Subcutaneous abdominal adipose tissue (tissue), 5 donors: ENCODE data around the gene ACTR6.
A peak's percentile ranks its signal among the peaks of the same experiment; 100 is the strongest.
"Not testable (repeated sequence)": the region's sequence is repeated elsewhere in the genome, so short reads cannot be mapped to it uniquely, and the experiment has no call there.

Source experiments
- H3K27ac ChIP-seq: one replicate; pipeline ENCODE4 v1.7.0; 2013; ENCODE audit warnings: low read depth, mild to moderate bottlenecking, inconsistent platforms, low read length, moderate library complexity
- H3K27me3 ChIP-seq, 5 donors: one replicate each; pipeline ENCODE4 v1.7.0; 2013; ENCODE audit warnings: low read length in 5 of 5, inconsistent platforms in 1 of 5; ENCODE audit not compliant: control insufficient read depth in 5 of 5, insufficient read depth in 4 of 5
- H3K36me3 ChIP-seq, 5 donors: one replicate each; pipeline ENCODE4 v1.7.0; 2013; ENCODE audit warnings: low read length in 5 of 5; ENCODE audit not compliant: control insufficient read depth in 5 of 5, insufficient read depth in 5 of 5
- H3K4me1 ChIP-seq, 5 donors: one replicate each; pipeline ENCODE4 v1.7.0; 2013; ENCODE audit warnings: low read length in 5 of 5, mild to moderate bottlenecking in 3 of 5, moderate library complexity in 1 of 5; ENCODE audit not compliant: control insufficient read depth in 5 of 5, insufficient read depth in 5 of 5
- H3K4me3 ChIP-seq, 5 donors: one replicate each; pipeline ENCODE4 v1.7.0; 2013; ENCODE audit warnings: low read length in 5 of 5, low read depth in 1 of 5
- H3K9ac ChIP-seq, 5 donors: one replicate each; pipeline ENCODE4 v1.7.0; 2013; ENCODE audit warnings: low read length in 5 of 5, mild to moderate bottlenecking in 4 of 5, moderate library complexity in 3 of 5
- H3K9me3 ChIP-seq, 5 donors: one replicate each; pipeline ENCODE4 v1.7.0; 2013; ENCODE audit warnings: low read length in 5 of 5; ENCODE audit not compliant: control insufficient read depth in 5 of 5
- donor health status: healthy.
- donor health status: healthy.
- donor health status: healthy.
- donor health status: healthy.
- donor health status: healthy.

ACTR6 gene

DNA sequence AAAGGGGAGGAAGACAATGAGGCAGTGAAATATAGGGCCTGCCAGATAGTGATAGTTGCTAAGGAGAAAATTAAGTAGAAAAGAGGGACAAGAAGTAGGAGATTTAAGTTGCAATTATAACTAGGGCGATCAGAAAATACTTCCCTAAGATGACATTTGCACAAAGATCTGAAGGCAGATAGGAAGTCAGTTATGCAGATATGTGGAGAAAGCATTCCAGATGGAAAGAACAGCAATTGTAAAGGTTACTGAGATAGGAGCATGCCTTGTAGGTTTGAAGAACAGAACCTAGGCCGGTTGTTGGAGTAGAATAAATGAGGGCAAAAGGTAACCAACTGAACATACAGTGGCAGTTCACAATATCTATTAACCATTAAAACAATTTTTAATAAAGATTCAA, 21.4 kb upstream of the ACTR6 start:
- no peaks in the 10 kb centered on the region for H3K36me3 ChIP-seq
- no peaks in the 10 kb centered on the region for H3K27me3 ChIP-seq
- no peak overlapping the region for H3K9ac ChIP-seq
- H3K4me3 ChIP-seq: no peak overlapping the region
- no peak overlapping the region for H3K27ac ChIP-seq
- H3K9me3 ChIP-seq: no peaks in the 10 kb centered on the region
- H3K4me1 ChIP-seq: no peaks in the 10 kb centered on the region

DNA sequence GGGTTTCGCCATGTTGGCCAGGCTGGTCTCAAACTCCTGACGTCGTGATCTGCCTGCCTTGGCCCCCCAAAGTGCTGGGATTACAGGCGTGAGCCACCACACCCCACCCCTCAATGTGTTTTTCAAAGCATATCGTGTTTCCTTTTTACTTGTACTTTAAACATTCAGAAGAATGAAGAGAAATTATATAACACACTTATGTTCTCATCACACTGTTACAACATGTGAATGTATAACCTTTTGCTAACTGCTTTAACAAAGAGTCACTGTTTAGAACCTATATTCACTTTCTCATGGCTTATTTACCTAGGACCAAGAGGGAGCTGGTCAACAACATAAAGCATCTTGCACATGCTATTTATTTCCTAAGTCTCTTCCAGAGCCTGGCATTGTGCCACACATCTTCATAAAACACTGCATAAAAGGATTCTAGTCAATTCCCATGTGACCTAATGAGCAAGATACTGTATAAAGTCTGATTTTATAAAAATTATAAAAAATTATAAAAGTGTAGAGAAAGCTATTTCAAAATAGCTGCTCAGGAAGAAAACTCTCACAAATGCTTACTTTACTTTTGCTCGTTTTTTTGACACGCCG, 16.0 kb upstream of the ACTR6 start:
- Histone ChIP-seq H3K36me3 (no peaks in the 10 kb centered on the region), H3K9ac (peak overlapping the region in 1 of 5 donors; percentile 25), H3K27ac (no peak overlapping the region), H3K4me1 (peaks cover 0 to 14% (median 9%) of the 10 kb centered on the region in 5 donors), H3K9me3 (no peaks in the 10 kb centered on the region), H3K4me3 (no peak overlapping the region), H3K27me3 (no peaks in the 10 kb centered on the region)

DNA sequence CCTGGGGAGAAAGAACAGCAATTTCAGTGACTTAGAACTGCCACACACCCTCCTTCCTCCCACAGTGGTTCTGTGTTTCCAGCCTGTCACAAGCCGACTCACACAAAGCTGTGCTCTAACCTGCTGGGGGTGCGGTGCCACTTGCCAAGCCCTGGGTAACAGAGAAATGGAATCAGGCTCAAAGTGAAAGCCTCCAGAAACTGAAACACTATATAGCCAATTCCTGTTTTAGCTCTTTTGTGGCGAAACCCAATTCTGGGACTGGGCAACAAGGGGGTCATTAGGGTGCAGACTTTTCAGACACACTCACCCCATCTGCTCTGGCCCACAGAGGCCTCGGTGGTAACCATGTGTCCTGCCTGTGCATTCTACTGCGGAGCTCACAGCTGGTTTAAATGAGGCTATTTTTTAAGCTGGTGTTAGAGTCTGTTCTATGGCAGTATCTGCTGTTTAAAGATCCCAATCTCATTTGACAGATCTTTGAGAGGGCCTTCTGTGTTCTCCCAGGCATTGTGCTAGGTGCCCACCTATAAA, 15.2 kb upstream of the ACTR6 start:
- H3K4me3 ChIP-seq: peak overlapping the region in 2 of 5 donors; percentile 4 to 25

DNA sequence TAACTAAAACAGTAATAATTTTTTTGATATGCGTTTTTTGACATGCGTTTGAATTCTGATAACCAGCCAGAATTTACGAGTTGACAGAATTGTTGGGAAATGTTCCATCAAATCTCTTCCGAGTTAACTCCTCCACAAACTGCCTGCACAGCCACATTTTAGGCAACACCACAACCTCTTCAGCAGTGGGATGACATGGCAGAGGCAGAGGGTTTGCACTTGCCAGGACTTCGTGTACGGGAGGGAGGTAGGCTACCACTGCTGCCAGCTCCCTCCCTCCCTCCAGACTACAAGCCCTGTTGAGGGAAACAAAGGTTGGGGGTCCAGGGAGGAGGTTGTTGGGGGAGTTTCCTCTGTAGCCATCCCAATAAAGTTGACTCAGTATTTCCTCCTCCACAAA, 14.5 kb upstream of the ACTR6 start:
- Histone ChIP-seq H3K36me3 (no peaks in the 10 kb centered on the region), H3K27me3 (no peaks in the 10 kb centered on the region), H3K9ac (no peak overlapping the region), H3K27ac (no peak overlapping the region), H3K4me3 (peak overlapping the region in 2 of 5 donors; percentile 0 to 25), H3K9me3 (no peaks in the 10 kb centered on the region), H3K4me1 (peaks cover 0 to 14% (median 9%) of the 10 kb centered on the region in 5 donors)

More for the DNA sequence above, 15.2 kb upstream of the ACTR6 start:
- Histone ChIP-seq H3K36me3 (no peaks in the 10 kb centered on the region), H3K9me3 (no peaks in the 10 kb centered on the region), H3K27me3 (no peaks in the 10 kb centered on the region), H3K4me1 (peaks cover 0 to 14% (median 9%) of the 10 kb centered on the region in 5 donors), H3K27ac (no peak overlapping the region), H3K9ac (peak overlapping the region; percentile 9 to 36 (median 25))

DNA sequence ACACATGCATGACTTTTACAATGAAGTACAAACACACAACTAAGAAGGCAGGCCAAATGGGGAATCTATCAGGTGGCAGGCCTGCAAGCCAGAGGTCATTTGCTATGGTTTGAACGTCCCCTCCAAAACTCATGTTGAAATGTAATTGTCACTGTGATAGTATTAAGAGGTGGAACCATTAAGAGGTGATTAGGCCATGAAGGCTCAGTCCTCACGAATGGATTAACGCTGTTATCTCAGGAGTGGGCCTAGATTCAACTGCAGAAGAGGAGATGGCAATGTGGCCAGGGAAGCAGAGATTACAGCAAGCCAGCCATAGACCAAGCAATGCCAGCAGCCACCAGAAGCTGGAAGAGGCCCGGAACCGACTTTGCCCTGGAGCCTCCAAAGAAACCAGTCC, 13.5 kb upstream of the ACTR6 start:
- H3K27ac ChIP-seq: no peak overlapping the region
- no peaks in the 10 kb centered on the region for H3K9me3 ChIP-seq
- peaks cover 0 to 14% (median 9%) of the 10 kb centered on the region in 5 donors for H3K4me1 ChIP-seq
- H3K36me3 ChIP-seq: no peaks in the 10 kb centered on the region
- H3K27me3 ChIP-seq: no peaks in the 10 kb centered on the region
- no peak overlapping the region for H3K4me3 ChIP-seq
- H3K9ac ChIP-seq: no peak overlapping the region

DNA sequence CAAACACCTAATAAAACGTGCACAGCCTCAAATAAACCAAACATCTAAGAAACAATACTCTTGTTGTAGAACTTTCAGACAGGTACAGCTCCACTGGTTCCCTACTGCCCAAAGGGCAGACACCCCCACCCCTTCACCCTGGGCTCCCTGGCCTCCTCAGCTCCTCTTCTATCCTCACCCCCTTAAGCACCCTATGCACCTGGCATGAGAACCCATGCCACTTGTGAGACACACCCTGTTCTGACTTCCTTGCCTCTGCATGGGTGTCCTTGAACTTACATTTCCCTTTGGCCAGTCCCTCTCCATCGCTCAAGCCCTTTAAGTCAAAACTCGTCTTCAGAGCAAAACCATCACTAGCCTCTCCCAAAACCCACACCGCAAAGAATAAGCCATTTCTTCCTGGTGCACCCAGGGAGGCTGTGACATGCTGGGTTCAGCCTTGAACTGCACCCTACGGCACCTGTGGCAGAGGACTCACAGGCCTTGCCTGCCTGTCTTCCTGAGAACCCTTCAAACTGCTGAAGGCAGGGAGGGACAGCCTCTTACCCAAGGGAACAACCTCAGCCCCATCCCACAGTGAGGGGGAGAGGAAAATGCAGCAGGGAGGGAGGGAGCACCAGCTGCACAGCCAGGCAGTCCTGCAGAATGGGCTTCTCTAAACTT, 12.6 kb upstream of the ACTR6 start:
- no peaks in the 10 kb centered on the region for H3K9me3 ChIP-seq
- no peak overlapping the region for H3K9ac ChIP-seq
- H3K4me1 ChIP-seq: peaks cover 0 to 14% (median 9%) of the 10 kb centered on the region in 5 donors
- no peak overlapping the region for H3K27ac ChIP-seq
- H3K27me3 ChIP-seq: no peaks in the 10 kb centered on the region
- H3K4me3 ChIP-seq: no peak overlapping the region
- H3K36me3 ChIP-seq: no peaks in the 10 kb centered on the region

DNA sequence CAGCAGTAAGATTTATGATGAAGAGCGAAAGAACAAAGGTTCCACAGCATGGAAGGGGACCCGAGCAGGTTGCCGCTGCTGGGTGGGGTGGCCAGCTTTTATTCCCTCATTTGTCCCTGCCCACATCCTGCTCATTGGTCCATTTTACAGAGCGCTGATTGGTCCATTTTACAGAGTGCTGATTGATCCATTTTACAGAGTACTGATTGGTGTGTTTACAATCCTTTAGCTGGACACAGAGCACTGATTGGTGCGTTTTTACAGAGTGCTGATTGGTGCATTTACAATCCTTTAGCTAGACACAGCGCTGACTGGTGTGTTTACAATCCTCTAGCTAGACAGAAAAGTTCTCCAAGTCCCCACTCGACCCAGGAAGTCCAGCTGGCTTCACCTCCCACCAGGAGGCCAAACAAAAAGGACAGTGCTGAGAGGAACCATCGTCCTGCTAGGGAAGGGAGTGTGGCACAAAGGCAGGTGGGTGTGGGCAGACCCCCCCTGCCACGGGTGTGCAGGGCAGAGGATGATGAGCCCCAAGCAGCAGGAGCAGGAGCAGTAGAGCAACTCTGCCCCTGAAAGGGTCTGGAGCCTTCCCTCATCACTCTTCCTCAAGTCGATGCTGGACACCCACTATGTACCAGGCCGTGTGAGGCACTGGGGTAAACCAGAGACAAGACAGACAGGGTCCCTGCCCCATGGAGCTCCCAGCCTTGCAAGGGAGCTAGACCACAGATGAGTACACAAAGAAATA, 11.6 kb upstream of the ACTR6 start:
- H3K27ac ChIP-seq, H3K36me3 ChIP-seq, H3K27me3 ChIP-seq, H3K9me3 ChIP-seq, H3K4me3 ChIP-seq, H3K9ac ChIP-seq: not testable (repeated sequence)
- peaks cover 0 to 14% (median 9%) of the 10 kb centered on the region in 5 donors for H3K4me1 ChIP-seq

DNA sequence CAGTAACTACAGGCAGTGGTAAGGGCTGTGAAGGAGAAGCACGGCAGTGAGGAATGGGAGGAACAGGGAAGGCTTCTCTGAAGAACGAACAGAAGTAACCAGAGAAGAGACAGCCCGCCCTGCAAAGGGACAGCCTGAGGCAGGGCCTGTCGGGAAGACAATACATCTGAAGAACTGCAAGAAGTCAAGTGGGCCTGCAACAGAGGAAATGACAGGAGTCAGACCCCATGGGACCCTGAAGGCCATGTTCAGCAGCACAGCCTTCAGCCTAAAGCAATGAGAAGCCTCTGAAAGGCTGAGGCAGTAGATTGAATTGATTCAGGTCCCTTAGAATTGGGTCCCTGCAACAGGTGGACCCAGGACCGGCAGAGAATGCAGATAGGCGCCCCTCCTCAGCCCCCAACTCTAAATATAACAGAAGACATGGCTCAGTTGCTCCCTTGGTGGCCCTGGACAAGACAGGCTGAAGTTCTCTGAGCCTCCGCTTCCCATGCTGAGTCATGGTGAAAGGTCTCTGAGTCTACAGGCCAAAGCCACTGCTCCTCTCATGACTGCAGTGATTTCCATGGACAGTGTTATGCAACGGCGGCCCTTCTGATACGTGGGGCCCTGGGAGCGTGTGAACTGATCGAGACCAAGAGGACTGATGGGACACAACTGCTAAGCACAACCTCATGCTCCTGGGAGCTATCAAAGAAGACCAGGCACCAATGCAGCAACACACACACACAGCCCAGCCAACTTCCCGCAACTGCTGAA, 10.8 kb upstream of the ACTR6 start:
- Histone ChIP-seq H3K4me1 (peaks cover 0 to 14% (median 9%) of the 10 kb centered on the region in 5 donors), H3K4me3 (no peak overlapping the region), H3K9me3 (no peaks in the 10 kb centered on the region), H3K9ac (no peak overlapping the region), H3K36me3 (peaks cover 0 to 2% (median 0%) of the 10 kb centered on the region in 5 donors), H3K27ac (no peak overlapping the region), H3K27me3 (no peaks in the 10 kb centered on the region)

DNA sequence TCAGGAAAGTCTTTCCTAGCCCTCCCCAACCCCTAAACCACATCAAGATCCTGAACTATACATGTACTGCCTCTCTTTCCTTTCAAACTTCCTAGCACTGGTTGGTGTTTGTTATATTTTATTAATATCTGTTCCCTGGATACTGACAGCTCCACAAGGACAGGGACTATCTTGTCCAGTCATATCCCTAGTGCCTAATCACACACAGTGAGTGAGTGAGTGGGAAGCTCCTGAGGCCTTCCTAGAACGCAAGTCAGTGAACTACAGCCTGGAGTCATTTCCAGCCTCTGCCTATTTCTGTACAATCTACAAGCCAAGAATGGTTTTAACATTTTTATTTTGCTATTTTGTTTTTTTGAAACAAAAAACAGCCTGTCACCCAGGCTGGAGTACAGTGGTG, 7.5 kb upstream of the ACTR6 start:
- H3K4me3 ChIP-seq: no peak overlapping the region
- H3K4me1 ChIP-seq: no peaks in the 10 kb centered on the region
- no peaks in the 10 kb centered on the region for H3K9me3 ChIP-seq
- H3K36me3 ChIP-seq: peaks cover 0 to 2% (median 0%) of the 10 kb centered on the region in 5 donors
- H3K9ac ChIP-seq: no peak overlapping the region
- no peaks in the 10 kb centered on the region for H3K27me3 ChIP-seq
- no peak overlapping the region for H3K27ac ChIP-seq
